Breast epithelium (tissue), 3 donors: ENCODE data around the gene YTHDF1.

Experiments used
- CTCF ChIP-seq, 3 donors: fragments of 450-650 bp; IDR thresholded peaks; one replicate each; pipeline ENCODE4 v1.5.1; 2016 to 2017; ENCODE audit warnings: antibody characterized with exemption in 3 of 3, mild to moderate bottlenecking in 3 of 3, moderate library complexity in 3 of 3
- POLR2AphosphoS5 ChIP-seq, 3 donors: sonication (generic); formaldehyde crosslinking; IDR thresholded peaks; one replicate each; pipeline ENCODE4 v1.6.1; 2017; ENCODE audit warnings: antibody characterized with exemption in 3 of 3

- TF ChIP-seq POLR2AphosphoS5 (IDR thresholded peaks at IDR 0.05) (no peak), CTCF (IDR thresholded peaks at IDR 0.05) (no peak)
Measured at GRCh38 chr20:63161176-63161651, 54.7 kb downstream of the YTHDF1 start.
